Coronary artery (tissue), 2 donors: Measurements from ENCODE around the gene NDUFAB1.
"Not testable (repeated sequence)": the region's sequence is repeated elsewhere in the genome, so short reads cannot be mapped to it uniquely, and the experiment has no call there.

ENCODE experiments used
- DNase-seq: peaks from one replicate; pipeline ENCODE4 v3.0.0-alpha.2; 2017; ENCODE audit warnings: low spot score
- H3K27ac ChIP-seq, 2 donors: fragments of 200-600 bp; sonication (generic); one replicate each; pipeline ENCODE4 v1.5.1; 2016 to 2019
- H3K4me3 ChIP-seq: fragments of 200-600 bp; sonication (generic); 2 replicates; pipeline ENCODE4 v1.5.1; 2016; ENCODE audit warnings: mild to moderate bottlenecking, moderate library complexity
- TF ChIP-seq, protein P1 (sequence below): fragments of 200-600 bp; sonication (generic); IDR thresholded peaks from one replicate; pipeline ENCODE4 v1.5.1; 2019; ENCODE audit warnings: antibody characterized with exemption

The NDUFAB1 gene

DNA sequence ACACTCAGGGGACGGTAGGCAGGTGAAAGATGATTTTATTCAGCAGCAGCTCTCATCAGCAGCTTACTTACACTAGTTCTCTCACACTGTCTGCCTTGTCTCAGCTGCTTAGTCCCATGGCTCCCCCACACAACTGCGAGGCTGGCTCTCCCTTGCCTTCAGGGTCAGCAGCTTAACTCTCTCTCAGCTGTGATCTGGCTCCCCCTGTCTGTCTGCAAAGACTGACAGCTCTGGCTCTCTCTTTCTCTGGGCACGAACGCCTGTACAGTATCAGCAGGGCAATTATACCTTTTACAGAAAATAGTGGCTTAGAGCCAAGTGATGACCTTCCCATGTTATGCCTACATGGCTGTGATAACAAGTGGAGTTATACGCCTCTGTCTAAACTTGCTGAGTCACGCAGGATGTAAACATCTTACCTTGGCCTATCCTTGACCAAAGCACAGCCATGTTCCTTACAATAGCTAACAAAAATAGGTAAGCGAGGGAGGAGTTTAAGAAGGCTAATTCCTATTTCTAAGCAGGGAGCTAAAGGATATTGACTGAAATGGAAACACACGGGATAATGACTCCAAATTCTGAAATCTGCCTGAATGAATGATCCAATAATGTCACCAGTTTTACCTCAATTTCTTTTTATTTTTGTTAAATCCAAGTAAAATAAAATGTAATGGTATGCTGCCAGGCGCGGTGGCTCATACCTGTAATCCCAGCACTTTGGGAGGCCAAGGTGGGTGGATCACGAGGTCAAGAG lies 1.1 kb upstream of the NDUFAB1 start:
- DNase-seq, result no peak
- TF ChIP-seq, protein P1, sequence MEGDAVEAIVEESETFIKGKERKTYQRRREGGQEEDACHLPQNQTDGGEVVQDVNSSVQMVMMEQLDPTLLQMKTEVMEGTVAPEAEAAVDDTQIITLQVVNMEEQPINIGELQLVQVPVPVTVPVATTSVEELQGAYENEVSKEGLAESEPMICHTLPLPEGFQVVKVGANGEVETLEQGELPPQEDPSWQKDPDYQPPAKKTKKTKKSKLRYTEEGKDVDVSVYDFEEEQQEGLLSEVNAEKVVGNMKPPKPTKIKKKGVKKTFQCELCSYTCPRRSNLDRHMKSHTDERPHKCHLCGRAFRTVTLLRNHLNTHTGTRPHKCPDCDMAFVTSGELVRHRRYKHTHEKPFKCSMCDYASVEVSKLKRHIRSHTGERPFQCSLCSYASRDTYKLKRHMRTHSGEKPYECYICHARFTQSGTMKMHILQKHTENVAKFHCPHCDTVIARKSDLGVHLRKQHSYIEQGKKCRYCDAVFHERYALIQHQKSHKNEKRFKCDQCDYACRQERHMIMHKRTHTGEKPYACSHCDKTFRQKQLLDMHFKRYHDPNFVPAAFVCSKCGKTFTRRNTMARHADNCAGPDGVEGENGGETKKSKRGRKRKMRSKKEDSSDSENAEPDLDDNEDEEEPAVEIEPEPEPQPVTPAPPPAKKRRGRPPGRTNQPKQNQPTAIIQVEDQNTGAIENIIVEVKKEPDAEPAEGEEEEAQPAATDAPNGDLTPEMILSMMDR, result no peak
- Histone ChIP-seq H3K27ac (no peak overlapping the region), H3K4me3 (no peak overlapping the region)

DNA sequence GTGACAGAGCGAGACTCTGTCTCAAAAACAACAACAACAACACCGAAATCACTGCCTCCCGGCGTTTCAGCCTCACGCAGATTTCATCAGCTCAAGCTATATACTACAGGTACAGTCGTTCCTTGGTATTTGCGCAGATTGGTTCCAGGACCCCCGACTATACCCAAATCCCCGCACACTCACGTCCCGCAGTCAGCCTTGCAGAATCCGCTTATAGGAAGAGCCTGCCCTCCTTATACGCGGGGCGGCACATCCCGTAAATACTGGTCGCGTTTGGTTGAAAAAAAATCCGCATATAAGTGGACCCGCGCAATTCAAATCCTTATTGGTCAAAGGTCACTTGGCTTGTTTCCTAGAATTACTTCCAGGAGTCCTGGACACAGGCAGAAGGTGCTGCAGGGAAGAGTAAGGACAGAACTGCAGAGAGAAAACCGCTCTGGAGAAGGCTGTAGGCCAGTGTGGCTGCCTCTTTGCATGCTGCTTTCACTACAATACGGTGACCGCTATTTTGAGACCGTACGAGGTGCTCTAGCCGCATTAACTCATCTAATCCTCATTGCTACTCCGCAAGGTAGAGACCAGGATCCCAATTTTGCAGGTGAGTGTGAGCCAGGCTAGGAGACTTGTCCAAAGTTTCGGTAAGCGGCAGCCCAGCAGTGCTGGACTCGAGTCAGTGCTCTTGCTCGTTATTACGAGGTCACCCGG lies 718 bp downstream of the NDUFAB1 start:
- no peak for DNase-seq
- Histone ChIP-seq H3K27ac (peak overlapping the region; percentile 65 to 84), H3K4me3 (peak overlapping the region; percentile 89)
- TF ChIP-seq, protein P1, result no peak

DNA sequence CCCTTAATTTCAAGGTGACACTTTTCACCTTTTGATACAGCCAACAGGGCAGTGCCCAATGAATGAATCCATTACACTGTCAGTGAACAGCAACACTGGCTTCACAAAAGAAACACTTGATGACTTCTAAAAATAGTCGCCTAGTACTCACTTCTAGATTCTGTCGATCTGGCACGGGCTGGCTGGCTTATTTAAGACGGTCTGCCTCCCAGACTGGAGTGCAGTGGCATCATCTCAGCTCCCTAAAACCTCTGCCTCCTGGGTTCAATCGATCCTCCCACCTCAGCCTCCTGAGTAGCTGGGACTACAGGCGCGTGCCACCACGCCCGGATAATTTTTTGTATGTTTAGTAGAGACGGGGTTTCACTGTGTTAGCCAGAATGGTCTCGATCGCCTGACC lies 1.9 kb downstream of the NDUFAB1 start:
- no peak overlapping the region for H3K4me3 ChIP-seq
- no peak for DNase-seq
- TF ChIP-seq, protein P1, result no peak
- no peak overlapping the region for H3K27ac ChIP-seq

DNA sequence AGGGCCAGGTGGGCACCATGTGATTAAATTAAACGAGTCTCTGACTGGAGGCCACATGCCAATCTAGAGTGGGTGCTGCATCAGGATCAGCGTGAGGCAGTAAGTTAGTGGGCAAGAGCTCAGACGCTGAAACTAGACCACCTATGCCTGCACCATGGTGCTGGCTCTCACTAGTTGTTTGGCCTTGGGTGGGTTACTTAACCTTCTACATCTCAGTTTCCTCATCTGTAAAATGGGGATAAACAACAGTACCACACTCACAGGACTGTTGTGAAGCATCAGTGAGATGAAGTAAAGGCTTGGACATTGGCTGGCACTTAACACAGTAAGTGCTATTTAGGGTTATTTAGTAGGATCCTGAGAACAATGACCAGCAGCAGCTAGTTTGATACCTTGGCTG lies 5.9 kb downstream of the NDUFAB1 start:
- no peak overlapping the region for H3K27ac ChIP-seq
- no peak for DNase-seq
- TF ChIP-seq, protein P1, result no peak
- H3K4me3 ChIP-seq, result no peak overlapping the region

DNA sequence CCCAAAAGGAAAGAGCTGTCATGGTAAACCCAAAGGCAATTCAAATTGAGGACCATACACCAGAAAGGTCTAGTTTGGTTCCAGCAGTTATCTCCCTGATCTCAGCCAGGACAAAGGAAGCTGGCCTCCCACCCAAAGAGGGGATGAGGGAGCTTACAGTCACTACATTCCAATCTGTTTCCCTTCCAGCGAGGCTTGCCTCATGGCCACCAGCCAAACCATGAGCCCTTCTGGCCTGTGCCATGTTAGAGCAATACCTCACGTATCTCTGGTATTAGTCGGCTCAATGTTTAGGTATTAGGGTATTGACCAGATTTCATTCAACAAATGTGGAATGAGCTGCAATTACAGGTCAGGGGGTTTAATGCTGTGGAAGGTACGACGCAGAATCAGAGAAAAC lies 8.4 kb downstream of the NDUFAB1 start:
- Histone ChIP-seq H3K27ac (no peak overlapping the region), H3K4me3 (no peak overlapping the region)
- no peak for DNase-seq
- TF ChIP-seq, protein P1, result no peak

DNA sequence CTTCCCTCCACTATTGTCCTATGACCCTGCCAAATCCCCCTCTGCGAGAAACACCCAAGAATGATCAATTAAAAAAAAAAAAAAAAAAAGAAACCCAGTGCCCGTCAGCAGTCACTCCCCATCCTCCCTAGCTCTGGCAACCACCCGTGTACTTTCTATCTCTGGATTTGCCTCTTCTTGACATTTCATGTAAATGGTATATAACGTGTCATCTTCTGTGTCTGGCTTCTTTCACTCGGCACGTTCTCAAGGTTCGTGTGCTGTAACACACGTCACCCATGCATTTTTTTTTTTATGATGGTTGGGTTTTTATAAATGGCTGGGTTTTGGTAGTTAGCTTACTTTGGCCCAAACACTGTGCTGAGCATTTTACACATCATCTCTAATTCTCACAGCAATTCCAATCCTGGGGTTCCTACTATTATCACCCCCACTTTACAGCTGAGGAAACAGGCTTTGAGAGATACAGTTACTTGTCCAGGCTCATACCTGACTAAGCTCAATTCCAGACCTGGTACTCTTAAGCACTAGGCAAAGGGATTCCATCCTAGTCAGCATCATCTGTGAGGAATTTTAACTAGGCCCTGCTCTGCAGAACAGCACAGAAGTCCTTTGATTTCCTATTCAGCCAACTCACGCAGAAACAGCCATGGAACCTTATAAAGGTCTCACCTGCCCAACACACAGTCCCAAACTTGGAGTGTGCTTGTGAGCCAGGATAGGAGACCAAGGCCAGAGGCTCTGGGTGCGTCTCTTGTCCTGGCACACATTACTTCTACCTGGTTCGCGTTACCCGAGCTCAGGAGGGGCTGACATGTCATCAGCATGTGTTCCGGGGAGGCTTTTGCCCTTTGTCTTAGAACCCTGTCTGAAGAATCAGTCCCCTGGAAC lies 11.7 kb downstream of the NDUFAB1 start:
- DNase-seq, result no peak
- TF ChIP-seq, protein P1, result no peak
- Histone ChIP-seq H3K4me3 (no peak overlapping the region), H3K27ac (no peak overlapping the region)

DNA sequence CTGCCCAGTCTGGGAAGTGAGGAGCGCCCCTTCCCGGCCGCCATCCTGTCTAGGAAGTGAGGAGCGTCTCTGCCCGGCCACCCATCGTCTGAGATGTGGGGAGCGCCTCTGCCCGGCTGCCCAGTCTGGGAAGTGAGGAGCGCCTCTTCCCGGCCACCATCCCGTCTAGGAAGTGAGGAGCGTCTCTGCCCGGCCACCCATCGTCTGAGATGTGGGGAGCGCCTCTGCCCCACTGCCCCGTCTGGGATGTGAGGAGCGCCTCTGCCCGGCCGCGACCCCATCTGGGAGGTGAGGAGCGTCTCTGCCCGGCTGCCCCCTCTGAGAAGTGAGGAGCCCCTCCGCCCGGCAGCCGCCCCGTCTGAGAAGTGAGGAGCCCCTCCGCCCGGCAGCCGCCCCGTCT lies 12.8 kb downstream of the NDUFAB1 start:
- DNase-seq, H3K27ac ChIP-seq, H3K4me3 ChIP-seq: not testable (repeated sequence)
